Transverse colon (tissue), 4 donors: ENCODE measurements around the gene IGFL2. TPM values are rescaled to one million over a fixed set of nuclear protein-coding genes. Genes with fewer than 3 reads are reported as not detected.
A peak's percentile ranks its signal among the peaks of the same experiment; 100 is the strongest.

ENCODE experiments used
- DNase-seq: peaks from one replicate; pipeline ENCODE4 v3.0.0-alpha.2; 2019
- H3K27ac ChIP-seq, 4 donors: fragments of 200-600 bp; sonication (generic); 2 replicates each; pipeline ENCODE4 v1.5.1; 2016 to 2018; ENCODE audit warnings: inconsistent platforms in 4 of 4
- H3K27me3 ChIP-seq: fragments of 200-600 bp; sonication (generic); 2 replicates; pipeline ENCODE4 v1.5.1; 2017; ENCODE audit warnings: inconsistent platforms
- H3K36me3 ChIP-seq, 4 donors: fragments of 200-600 bp; sonication (generic); 2 replicates each; pipeline ENCODE4 v1.5.1; 2017 to 2019; ENCODE audit warnings: inconsistent platforms in 4 of 4
- H3K4me1 ChIP-seq, 4 donors: fragments of 200-600 bp; sonication (generic); 2 replicates each; pipeline ENCODE4 v1.5.1; 2017 to 2020; ENCODE audit warnings: inconsistent platforms in 4 of 4
- H3K4me3 ChIP-seq, 4 donors: fragments of 200-600 bp; sonication (generic); 1 replicate in 1 of 4; 2 replicates in 3 of 4; pipeline versions ENCODE4 v1.5.1 to v1.6.1; 2017 to 2019; ENCODE audit warnings: inconsistent platforms in 4 of 4
- H3K9me3 ChIP-seq, 2 donors: fragments of 200-600 bp; sonication (generic); 2 replicates each; pipeline ENCODE4 v1.5.1; 2017 to 2019; ENCODE audit warnings: inconsistent platforms in 2 of 2
- EP300 ChIP-seq: sonication (generic); formaldehyde crosslinking; IDR thresholded peaks from one replicate; pipeline ENCODE4 v1.6.1; 2017; ENCODE audit warnings: antibody characterized with exemption, low read depth
- POLR2A ChIP-seq: fragments of 450-650 bp; IDR thresholded peaks from one replicate; pipeline ENCODE4 v1.6.1; 2016; ENCODE audit warnings: antibody characterized with exemption, mild to moderate bottlenecking, moderate library complexity
- POLR2AphosphoS5 ChIP-seq, 3 donors: sonication (generic); formaldehyde crosslinking; IDR thresholded peaks; one replicate each; pipeline ENCODE4 v1.6.1; 2016; ENCODE audit warnings: antibody characterized with exemption in 3 of 3
- WGBS, 2 donors: methylation state at CpG; one replicate each; pipeline ENCODE4 v1.1.5; 2018; ENCODE audit warnings: low coverage in 1 of 2; 5-methylcytosine and 5-hydroxymethylcytosine counted together
- in situ Hi-C, 4 donors: fragments of 200-750 bp; cut with MboI; loops; one replicate each; pipeline versions ENCODE4 v1.15.0 to v1.15.1; 2017; ENCODE audit warnings: low sequenced_read_pairs in 3 of 4, low pct_ligation_motif_present in 1 of 4, low pct_unique_long_range_greater_than_20kb in 1 of 4
- intact Hi-C: fragments of 100-400 bp; cut with DNase I; formaldehyde crosslinking; loops from one replicate; pipeline ENCODE4 v1.15.1; 2023; ENCODE audit warnings: low total_unique reads
- total RNA-seq, 4 donors: library from RNA; depleted of rRNA; stranded (reverse); fragments of >200 nt; gene quantifications; one replicate each; pipeline ENCODE4 v1.1.0, GENCODE V29; 2016
- TF ChIP-seq, protein P1 (sequence below), 5 experiments: fragments of 200-600 bp in 3 of 5; fragments of 450-650 bp in 2 of 5; sonication (generic) in 3 of 5; IDR thresholded peaks; 1 replicate in 2 of 5; 2 replicates in 3 of 5; pipeline ENCODE4 v1.5.1; 2016 to 2017; ENCODE audit warnings: antibody characterized with exemption in 5 of 5, inconsistent platforms in 3 of 5, mild to moderate bottlenecking in 2 of 5, moderate library complexity in 1 of 5

The IGFL2 gene
- total RNA-seq, 4 donors from 2014 or later, result not detected

DNA sequence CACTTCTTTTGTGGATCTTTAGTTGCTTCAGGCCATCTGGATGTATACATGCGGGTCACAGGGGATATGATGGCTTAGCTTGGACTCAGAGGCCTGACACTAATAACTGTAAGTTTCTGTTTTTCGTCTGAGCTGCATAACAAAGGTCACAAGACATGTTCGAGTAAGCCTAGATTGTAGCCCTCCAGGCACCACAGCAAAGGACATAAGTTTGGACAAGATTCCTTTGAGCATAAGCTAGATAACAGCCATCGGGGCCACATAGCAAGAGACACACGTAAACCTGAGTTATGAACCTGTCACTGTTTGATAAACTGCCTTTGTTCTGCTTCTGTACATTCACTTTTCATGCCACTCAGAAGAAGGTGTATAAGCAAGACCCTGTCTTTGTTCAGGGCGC is 38.2 kb upstream of the IGFL2 start:
- intact Hi-C loops (no loop called here), in situ Hi-C loops (no loop called here)
- DNase-seq, result no peak
- H3K9me3 ChIP-seq, result peaks cover 0 to 3% of the 10 kb centered on the region in 2 donors
- H3K4me3 ChIP-seq, result no peak overlapping the region
- TF ChIP-seq, protein P1, sequence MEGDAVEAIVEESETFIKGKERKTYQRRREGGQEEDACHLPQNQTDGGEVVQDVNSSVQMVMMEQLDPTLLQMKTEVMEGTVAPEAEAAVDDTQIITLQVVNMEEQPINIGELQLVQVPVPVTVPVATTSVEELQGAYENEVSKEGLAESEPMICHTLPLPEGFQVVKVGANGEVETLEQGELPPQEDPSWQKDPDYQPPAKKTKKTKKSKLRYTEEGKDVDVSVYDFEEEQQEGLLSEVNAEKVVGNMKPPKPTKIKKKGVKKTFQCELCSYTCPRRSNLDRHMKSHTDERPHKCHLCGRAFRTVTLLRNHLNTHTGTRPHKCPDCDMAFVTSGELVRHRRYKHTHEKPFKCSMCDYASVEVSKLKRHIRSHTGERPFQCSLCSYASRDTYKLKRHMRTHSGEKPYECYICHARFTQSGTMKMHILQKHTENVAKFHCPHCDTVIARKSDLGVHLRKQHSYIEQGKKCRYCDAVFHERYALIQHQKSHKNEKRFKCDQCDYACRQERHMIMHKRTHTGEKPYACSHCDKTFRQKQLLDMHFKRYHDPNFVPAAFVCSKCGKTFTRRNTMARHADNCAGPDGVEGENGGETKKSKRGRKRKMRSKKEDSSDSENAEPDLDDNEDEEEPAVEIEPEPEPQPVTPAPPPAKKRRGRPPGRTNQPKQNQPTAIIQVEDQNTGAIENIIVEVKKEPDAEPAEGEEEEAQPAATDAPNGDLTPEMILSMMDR (IDR thresholded peaks at IDR 0.05), result no peak
- TF ChIP-seq POLR2A, result no peak
- TF ChIP-seq POLR2AphosphoS5 (IDR thresholded peaks at IDR 0.05), result no peak
- no peak for TF ChIP-seq EP300
- H3K4me1 ChIP-seq, result no peaks in the 10 kb centered on the region
- WGBS, 2 donors, result 51 to 62% methylated on average over 5 to 6 of the region's 6 CpGs
- no peaks in the 10 kb centered on the region for H3K36me3 ChIP-seq
- H3K27me3 ChIP-seq, result peaks cover 12% of the 10 kb centered on the region
- H3K27ac ChIP-seq, result no peak overlapping the region

DNA sequence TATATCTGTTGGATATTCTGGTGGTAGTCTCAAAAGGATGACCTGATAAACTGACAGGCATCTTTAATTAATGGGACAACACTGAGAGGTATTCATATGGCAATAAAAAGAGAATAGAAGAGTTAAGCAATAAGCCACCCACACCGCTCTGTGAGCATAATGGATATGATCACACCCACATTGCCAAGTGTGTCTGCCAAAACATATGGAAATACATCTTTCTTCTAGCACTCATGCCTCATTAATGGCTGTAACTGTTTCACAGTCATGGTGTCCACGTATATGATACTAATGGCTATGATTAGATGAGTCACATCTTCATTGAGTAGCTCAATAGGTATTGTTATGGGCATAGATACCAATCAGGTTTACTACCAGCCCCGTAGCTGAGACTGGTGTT is 36.7 kb upstream of the IGFL2 start:
- no peak for DNase-seq
- intact Hi-C loops (no loop called here), in situ Hi-C loops (no loop called here)
- Histone ChIP-seq H3K4me1 (no peaks in the 10 kb centered on the region), H3K9me3 (no peaks in the 10 kb centered on the region), H3K27ac (no peak overlapping the region), H3K27me3 (peaks cover 20% of the 10 kb centered on the region), H3K36me3 (no peaks in the 10 kb centered on the region), H3K4me3 (no peak overlapping the region)
- TF ChIP-seq EP300, result no peak
- no peak for TF ChIP-seq POLR2AphosphoS5 (IDR thresholded peaks at IDR 0.05)
- TF ChIP-seq POLR2A, result no peak
- TF ChIP-seq, protein P1 (IDR thresholded peaks at IDR 0.05), result no peak
- 63 to 69% methylated on average over 2 to 3 of the region's 3 CpGs for WGBS, 2 donors

DNA sequence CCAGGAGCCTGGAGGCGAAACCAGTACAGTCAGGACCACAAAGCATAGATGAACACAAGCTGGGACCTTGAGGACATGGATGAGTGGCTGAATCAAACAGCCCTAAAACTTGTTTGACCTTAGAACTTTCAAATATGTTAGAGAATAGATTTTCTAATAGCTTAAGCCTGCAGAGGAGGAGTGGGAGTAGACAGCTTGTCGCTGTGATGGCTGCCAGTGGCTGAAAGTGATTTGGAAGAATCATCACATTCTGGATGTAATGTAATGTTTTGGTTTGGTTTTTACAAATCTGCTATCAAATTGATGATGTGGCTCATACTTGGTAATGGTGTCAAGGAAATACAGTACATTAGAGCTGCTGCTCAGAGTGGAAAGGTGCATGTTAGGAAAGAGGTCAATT is 35.5 kb upstream of the IGFL2 start:
- in situ Hi-C loops, result no loop called here
- Histone ChIP-seq H3K27me3 (peaks cover 20% of the 10 kb centered on the region), H3K27ac (no peak overlapping the region), H3K4me1 (no peaks in the 10 kb centered on the region), H3K4me3 (no peak overlapping the region), H3K36me3 (no peaks in the 10 kb centered on the region), H3K9me3 (no peaks in the 10 kb centered on the region)
- WGBS, 2 donors, result 66 to 84% methylated on average over 2 of the region's 2 CpGs
- no peak for DNase-seq
- TF ChIP-seq EP300, result no peak
- TF ChIP-seq, protein P1 (IDR thresholded peaks at IDR 0.05), result no peak
- TF ChIP-seq POLR2A, result no peak
- no peak for TF ChIP-seq POLR2AphosphoS5 (IDR thresholded peaks at IDR 0.05)
- intact Hi-C loops, result no loop called here

DNA sequence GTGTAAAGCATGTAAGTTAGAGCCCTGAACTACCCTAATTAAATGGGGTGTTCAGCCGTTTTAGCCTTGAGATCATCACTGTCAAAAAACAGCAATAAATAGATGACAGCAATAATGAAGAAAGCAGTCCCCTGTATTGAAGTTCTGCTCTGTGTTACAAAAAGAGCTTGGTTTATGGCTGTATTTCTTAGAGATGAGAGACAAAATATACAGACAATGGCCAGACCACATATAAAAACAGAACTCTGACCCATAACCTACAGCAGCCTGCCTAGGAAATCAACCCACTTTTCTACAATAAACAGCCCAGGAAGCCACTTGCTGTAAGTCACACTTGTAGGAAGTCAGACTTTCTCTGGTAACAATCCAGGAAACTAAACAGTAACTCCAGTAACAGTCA is 34.3 kb upstream of the IGFL2 start:
- no peaks in the 10 kb centered on the region for H3K4me1 ChIP-seq
- no peaks in the 10 kb centered on the region for H3K36me3 ChIP-seq
- no peaks in the 10 kb centered on the region for H3K9me3 ChIP-seq
- H3K4me3 ChIP-seq, result no peak overlapping the region
- intact Hi-C loops, result no loop called here
- H3K27ac ChIP-seq, result peak overlapping the region in 1 of 4 donors; percentile 60
- H3K27me3 ChIP-seq, result peaks cover 20% of the 10 kb centered on the region
- no peak for TF ChIP-seq POLR2A
- TF ChIP-seq POLR2AphosphoS5 (IDR thresholded peaks at IDR 0.05), result peak; percentile 51 to 96 (median 80)
- TF ChIP-seq, protein P1 (IDR thresholded peaks at IDR 0.05), result no peak
- TF ChIP-seq EP300, result no peak
- 0 to 26% methylated on average over 1 of the region's 1 CpG for WGBS, 2 donors
- no peak for DNase-seq
- in situ Hi-C loops, result no loop called here
